Peyer's patch (tissue), 4 donors: ENCODE results near the gene ZNF629.

ENCODE experiments used
- POLR2A ChIP-seq, 2 donors: fragments of 450-650 bp; IDR thresholded peaks; one replicate each; pipeline ENCODE4 v1.5.1; 2017; ENCODE audit warnings: antibody characterized with exemption in 2 of 2, mild to moderate bottlenecking in 2 of 2, moderate library complexity in 2 of 2
- TF ChIP-seq, protein P1 (sequence below), 6 experiments: fragments of 450-650 bp in 4 of 6; fragments of 200-600 bp in 2 of 6; sonication (generic) in 1 of 6; IDR thresholded peaks; one replicate each; pipeline ENCODE4 v1.5.1; 2017 to 2019; ENCODE audit warnings: antibody characterized with exemption in 6 of 6, mild to moderate bottlenecking in 3 of 6, moderate library complexity in 1 of 6

GRCh38 chr16:30767767-30768465, 19.1 kb downstream of the ZNF629 start:
- TF ChIP-seq POLR2A (IDR thresholded peaks at IDR 0.05) = no peak
- TF ChIP-seq, protein P1, sequence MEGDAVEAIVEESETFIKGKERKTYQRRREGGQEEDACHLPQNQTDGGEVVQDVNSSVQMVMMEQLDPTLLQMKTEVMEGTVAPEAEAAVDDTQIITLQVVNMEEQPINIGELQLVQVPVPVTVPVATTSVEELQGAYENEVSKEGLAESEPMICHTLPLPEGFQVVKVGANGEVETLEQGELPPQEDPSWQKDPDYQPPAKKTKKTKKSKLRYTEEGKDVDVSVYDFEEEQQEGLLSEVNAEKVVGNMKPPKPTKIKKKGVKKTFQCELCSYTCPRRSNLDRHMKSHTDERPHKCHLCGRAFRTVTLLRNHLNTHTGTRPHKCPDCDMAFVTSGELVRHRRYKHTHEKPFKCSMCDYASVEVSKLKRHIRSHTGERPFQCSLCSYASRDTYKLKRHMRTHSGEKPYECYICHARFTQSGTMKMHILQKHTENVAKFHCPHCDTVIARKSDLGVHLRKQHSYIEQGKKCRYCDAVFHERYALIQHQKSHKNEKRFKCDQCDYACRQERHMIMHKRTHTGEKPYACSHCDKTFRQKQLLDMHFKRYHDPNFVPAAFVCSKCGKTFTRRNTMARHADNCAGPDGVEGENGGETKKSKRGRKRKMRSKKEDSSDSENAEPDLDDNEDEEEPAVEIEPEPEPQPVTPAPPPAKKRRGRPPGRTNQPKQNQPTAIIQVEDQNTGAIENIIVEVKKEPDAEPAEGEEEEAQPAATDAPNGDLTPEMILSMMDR (IDR thresholded peaks at IDR 0.05) = no peak
